ENCODE results near the gene WNK2. TPM values are rescaled to one million over a fixed set of nuclear protein-coding genes. Genes with fewer than 3 reads are reported as not detected.
"Not testable (repeated sequence)": the region's sequence is repeated elsewhere in the genome, so short reads cannot be mapped to it uniquely, and the experiment has no call there.

Gene WNK2
- polyA plus RNA-seq, 1 experiment: not detected

GRCh38 chr9:93345643-93346230, 161.8 kb downstream of the WNK2 start:
- TF ChIP-seq CTCF (IDR thresholded peaks at IDR 0.05; ENCODE audit: insufficient read depth, low read depth, low read length): no peak
- no peak overlapping the region for H3K4me3 ChIP-seq (ENCODE audit: low read depth, low read length)
- CTCF ChIA-PET: no interaction called here
- H3K27me3 ChIP-seq (ENCODE audit: control insufficient read depth, insufficient read depth, low read length): peaks cover 12% of the 10 kb centered on the region
- no peaks in the 10 kb centered on the region for H3K36me3 ChIP-seq (ENCODE audit: control insufficient read depth, insufficient read depth, low read length)
- POLR2A ChIA-PET: interaction anchor here (0.6 kb wide), 1 partner anchor 230 kb away, joined by 5 read pairs; no protein-coding TSS in a partner anchor
- no peak for DNase-seq (ENCODE audit: low read depth)

GRCh38 chr9:93346231-93347112, 162.5 kb downstream of the WNK2 start:
- no peak for TF ChIP-seq CTCF (IDR thresholded peaks at IDR 0.05; ENCODE audit: insufficient read depth, low read depth, low read length)
- peaks cover 12% of the 10 kb centered on the region for H3K27me3 ChIP-seq (ENCODE audit: control insufficient read depth, insufficient read depth, low read length)
- POLR2A ChIA-PET: no interaction called here
- no peak overlapping the region for H3K4me3 ChIP-seq (ENCODE audit: low read depth, low read length)
- no peaks in the 10 kb centered on the region for H3K36me3 ChIP-seq (ENCODE audit: control insufficient read depth, insufficient read depth, low read length)
- no peak for DNase-seq (ENCODE audit: low read depth)
- CTCF ChIA-PET: no interaction called here

GRCh38 chr9:93347371-93347975, 163.5 kb downstream of the WNK2 start:
- H3K36me3 ChIP-seq (ENCODE audit: control insufficient read depth, insufficient read depth, low read length); CTCF ChIA-PET; H3K4me3 ChIP-seq (ENCODE audit: low read depth, low read length); DNase-seq (ENCODE audit: low read depth); POLR2A ChIA-PET: not testable (repeated sequence)
- H3K27me3 ChIP-seq (ENCODE audit: control insufficient read depth, insufficient read depth, low read length): peaks cover 12% of the 10 kb centered on the region

- H3K4me3 ChIP-seq (ENCODE audit: low read depth, low read length); DNase-seq (ENCODE audit: low read depth); H3K36me3 ChIP-seq (ENCODE audit: control insufficient read depth, insufficient read depth, low read length); CTCF ChIA-PET; POLR2A ChIA-PET; H3K27me3 ChIP-seq (ENCODE audit: control insufficient read depth, insufficient read depth, low read length): not testable (repeated sequence)
These were observed 169.7 kb downstream of the WNK2 start for GRCh38 chr9:93353413-93354310.

GRCh38 chr9:93354451-93354850, 170.5 kb downstream of the WNK2 start:
- H3K27me3 ChIP-seq (ENCODE audit: control insufficient read depth, insufficient read depth, low read length): no peaks in the 10 kb centered on the region
- POLR2A ChIA-PET: no interaction called here
- CTCF ChIA-PET: no interaction called here
- DNase-seq (ENCODE audit: low read depth): no peak
- H3K36me3 ChIP-seq (ENCODE audit: control insufficient read depth, insufficient read depth, low read length): no peaks in the 10 kb centered on the region
- no peak overlapping the region for H3K4me3 ChIP-seq (ENCODE audit: low read depth, low read length)
- TF ChIP-seq CTCF (IDR thresholded peaks at IDR 0.05; ENCODE audit: insufficient read depth, low read depth, low read length): no peak
